Hypothalamus (tissue), 51 donors: ENCODE measurements around the gene POLG.

Source experiments
- DNase-seq, 51 donors: peaks; one replicate each; lab custom pipeline; 2025; lab: John Stamatoyannopoulos, UW

Gene POLG

GRCh38 chr15:89370978-89371227 is 36.3 kb upstream of the POLG start:
- DNase-seq = no peak

GRCh38 chr15:89370120-89370977 is 35.7 kb upstream of the POLG start:
- peak in 1 of 51 donors; percentile 34 for DNase-seq

DNA sequence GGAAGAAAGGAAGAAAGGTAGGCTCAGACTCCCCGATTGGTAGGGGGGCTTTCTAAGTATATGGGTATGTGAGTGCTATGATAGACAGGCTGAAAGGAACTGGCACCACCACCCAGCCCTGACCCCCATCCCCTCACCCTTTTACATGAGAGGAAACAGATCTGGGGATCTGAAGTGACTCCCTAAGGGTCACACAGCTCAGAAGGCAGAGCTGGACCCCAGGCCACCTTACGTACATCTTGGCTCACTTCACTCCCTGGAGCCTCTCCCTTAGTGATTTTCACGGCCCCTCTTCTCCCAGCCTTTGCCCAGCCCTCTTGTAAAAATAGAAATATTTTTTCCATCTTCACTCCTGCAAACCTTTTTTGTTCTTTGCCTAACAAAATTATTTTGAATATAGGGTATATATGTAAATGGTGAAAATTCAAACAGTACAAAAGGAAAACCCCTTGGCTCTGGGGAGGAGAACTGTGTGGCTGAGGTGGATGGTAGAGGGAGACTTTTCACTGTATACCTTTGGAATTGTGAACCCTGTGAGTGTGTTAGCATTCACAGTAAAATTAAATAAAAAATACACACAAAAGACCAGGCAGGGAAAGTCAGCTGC is 34.8 kb upstream of the POLG start:
- no peak for DNase-seq

- DNase-seq = peak in 6 of 51 donors; percentile 13 to 41 (median 24)
Observed at GRCh38 chr15:89368566-89369223, 34.1 kb upstream of the POLG start.

DNA sequence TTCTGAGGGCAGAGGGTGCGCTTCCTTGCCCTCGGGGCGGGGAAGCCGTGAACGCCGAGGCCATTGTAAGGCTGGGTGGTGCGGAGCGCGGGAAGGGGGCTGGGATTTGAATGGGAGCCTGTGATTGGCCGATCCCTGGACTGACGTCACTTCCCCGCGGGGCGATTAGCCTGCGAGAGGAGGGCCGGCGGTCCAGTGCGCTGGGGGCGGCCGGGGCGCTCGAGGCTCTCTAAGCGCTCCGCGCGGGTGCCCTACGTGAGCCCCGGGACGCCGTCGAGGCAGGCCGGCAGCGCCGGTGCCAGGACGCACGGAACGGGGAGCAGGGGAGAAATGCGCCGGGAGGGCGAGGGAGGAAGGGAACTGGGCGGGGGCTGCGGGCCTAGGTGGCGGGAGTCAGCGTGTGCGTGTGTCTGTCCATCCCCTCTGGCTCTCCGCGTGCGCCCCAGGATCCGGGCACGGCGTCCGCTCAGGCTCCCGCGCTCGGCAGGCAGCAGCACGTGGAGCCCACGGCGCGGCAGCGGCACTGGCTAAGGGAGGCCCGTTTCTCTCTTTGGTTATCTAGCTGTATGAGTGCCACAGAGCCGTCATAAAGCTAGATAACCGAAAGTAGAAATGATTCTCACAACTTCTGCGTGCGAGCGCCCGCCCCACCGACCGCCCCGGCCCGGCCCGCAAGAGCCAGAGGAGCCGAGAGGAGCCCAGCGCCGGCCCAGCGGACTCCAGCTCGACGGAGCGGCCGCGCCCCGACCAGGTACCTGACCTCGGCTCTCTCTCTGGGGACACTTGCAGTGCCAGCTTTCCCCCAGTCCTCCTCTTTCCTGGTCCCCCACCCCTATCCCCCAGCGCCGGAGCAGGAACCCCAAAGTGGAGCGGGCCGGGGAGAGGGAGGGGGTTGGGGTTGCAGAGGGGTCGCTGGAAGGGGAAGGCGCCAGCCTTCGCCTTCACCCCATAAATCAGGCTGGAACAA is 33.1 kb upstream of the POLG start:
- peak in 42 of 51 donors; percentile 27 to 82 (median 62) for DNase-seq

DNA sequence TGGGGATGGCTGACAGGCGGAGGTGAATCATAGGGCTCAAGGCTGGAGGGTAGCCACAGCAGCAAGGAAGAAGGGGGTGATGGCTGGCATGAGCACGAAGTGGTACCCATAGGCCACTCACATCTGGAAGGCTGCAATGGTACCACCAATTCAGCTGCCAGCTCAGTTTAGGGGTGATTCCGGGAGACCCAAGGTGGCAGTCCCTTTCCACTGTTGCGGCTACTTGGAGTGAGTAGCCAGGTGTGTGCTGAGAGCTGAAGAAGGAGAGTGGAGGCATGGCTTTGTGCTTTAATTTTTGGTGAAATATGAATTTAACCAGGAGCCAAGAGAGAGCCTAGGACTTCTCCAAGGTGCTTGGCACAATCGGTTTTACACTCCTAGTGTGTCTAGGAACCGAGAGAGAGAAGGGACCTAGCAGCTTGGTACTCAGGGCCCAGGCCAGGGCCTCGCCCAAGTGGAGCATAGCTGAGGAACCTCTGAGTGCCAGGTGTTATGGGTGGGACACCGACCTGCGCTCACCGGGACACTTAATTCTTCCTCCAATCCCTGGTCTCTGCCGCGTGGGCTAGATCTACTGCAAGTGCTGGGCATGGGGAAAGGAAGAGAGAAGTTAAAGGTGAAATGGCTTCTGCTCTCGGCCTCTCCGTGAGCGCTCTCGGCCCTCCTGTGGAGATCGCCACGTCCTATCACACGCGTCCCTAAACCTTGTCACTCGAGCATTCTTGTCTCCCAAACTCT is 32.2 kb upstream of the POLG start:
- DNase-seq = no peak

DNA sequence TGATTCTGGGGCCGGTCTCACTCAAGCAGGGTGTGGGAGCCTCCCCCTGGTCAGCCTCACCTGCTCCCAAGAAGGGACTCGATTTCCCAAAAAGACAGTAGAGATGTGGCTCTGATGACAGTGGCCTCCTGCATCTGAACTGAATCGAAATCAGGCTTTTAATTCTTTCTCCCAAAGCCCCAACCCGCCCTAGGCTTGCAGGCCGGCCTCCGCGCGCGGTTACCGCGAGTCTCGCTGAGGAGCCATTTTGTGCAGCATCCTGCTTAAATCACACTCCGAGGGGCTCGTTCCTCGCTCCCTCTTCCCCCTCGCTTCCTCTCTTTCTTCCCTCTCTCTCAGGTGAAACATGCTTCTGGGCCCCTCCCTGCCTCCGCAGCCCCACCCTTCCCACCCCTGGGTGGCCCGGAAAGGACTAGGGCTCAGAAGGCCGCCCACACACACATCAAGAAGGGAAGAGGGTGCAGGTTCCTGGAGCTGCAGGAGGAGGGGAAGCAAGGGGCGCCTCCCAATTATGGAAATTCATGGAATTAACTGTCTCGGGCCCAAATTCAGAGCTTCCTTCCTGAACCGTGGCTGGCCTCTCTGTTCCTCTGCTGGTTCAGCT is 30.9 kb upstream of the POLG start:
- DNase-seq = peak in 2 of 51 donors; percentile 24 to 28

GRCh38 chr15:89364741-89365450 is 30.3 kb upstream of the POLG start:
- peak in 40 of 51 donors; percentile 24 to 86 (median 64) for DNase-seq

GRCh38 chr15:89364341-89364740 is 29.7 kb upstream of the POLG start:
- DNase-seq = peak in 13 of 51 donors; percentile 9 to 48 (median 28)

GRCh38 chr15:89363770-89364169 is 29.1 kb upstream of the POLG start:
- no peak for DNase-seq

DNA sequence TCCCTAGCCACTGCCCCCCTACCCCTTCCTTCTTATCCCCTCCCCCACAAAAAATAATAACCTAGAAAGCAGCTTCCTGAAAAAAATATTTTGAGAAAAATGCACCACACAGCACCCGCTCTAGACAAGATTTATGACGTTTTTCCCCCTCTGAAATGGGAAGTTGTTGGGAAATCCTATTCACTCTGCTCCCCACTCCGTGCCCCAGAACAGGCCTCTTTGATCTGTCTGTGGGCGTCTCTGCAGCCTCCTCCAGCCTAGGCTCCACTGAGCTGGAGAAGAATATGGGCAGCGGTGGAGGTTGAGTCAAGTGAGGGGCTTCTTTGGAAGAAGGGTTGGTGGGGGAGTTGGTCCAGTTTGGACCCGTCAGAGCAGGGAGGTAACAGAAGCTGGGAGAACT is 28.5 kb upstream of the POLG start:
- DNase-seq = peak in 1 of 51 donors; percentile 25

DNA sequence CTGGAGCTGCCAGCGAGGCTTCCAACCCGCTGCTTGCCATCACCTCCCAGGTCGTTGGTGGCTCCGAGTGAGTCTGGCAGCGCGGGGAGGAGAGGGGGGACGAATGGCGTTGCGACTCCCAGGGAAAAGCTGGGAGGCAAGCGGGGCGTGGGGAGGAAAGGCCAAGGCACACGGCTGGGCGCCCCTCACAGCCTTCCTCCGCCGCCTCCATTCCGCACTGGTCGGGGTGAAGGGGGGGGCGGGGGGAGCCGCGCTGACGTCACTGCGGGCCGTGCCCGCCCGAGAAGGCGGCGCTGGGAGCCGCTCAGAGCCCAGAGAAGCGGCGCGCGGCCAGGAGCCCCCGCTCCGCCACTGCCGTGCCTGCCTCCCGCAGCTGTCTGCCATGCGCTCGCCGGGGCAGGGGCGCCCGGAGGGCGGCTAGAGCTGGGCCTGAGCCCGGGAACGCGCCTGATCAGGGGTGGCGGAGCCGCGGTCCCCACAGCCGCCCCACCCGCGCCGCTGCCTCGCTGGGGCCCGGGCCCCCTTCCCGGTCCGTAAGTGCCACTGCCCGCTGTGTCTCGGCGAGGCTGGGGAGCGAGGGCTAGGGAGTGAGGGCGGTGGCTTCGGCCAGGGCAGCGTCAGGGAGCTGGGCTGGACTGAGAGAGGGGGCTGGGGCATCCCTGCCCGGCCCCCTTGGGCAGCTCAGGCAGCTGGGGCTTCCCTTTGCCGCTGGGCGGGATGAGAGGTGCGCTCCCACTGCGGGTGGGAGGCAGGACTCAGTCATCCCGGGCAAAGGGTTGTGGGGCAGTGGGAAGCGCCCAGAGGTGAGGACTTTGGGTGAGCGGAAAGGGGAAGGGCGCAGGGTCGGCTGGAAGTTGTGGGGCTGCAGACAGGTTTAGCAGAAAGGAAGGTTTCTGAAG is 27.8 kb upstream of the POLG start:
- peak in 41 of 51 donors; percentile 23 to 85 (median 67) for DNase-seq

- peak in 43 of 51 donors; percentile 19 to 82 (median 62) for DNase-seq
Observed at GRCh38 chr15:89361451-89362202, 27.0 kb upstream of the POLG start.

GRCh38 chr15:89360294-89360971 is 25.8 kb upstream of the POLG start:
- DNase-seq = peak in 23 of 51 donors; percentile 18 to 75 (median 48)

- no peak for DNase-seq
Observed at GRCh38 chr15:89359471-89360293, 25.1 kb upstream of the POLG start.
